Activated T-cell treated with anti-CD3 and anti-CD28 coated beads for 24 hours (primary cell): ENCODE results near the gene PCDHGC5.
A peak's percentile ranks its signal among the peaks of the same experiment; 100 is the strongest.

ENCODE experiments used
- DNase-seq: peaks from one replicate; pipeline ENCODE4 v3.0.0-alpha.2; 2020; ENCODE audit warnings: low read depth

PCDHGC5 gene

GRCh38 chr5:141490771-141491170 is 1.9 kb downstream of the PCDHGC5 start:
- no peak for DNase-seq

DNA sequence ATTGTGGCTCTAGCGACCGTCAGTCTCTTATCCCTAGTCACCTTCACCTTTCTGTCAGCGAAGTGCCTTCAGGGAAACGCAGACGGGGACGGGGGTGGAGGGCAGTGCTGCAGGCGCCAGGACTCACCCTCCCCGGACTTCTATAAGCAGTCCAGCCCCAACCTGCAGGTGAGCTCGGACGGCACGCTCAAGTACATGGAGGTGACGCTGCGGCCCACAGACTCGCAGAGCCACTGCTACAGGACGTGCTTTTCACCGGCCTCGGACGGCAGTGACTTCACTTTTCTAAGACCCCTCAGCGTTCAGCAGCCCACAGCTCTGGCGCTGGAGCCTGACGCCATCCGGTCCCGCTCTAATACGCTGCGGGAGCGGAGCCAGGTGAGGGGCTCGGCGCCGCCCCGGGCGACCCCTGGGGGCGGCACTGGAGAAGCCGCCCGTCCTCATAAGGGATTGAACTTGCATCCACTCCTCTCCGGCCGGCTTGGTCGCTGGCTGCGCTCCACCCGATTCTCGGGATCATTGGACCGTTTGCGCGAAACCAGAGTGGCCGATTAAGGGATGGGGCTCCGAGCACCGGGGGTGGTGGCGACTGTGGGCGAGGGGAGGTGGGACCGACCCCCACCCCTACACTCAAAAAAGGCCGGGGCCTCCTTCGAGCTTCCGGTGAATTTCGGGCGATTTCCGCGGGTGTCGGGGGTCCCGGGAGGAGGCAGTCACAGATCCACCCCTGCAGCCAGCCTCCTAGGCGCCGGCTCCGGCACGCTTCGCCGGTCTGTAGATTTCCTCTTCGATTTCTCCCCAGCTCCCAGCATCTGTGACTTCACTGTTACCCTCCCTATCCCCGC is 2.7 kb downstream of the PCDHGC5 start:
- no peak for DNase-seq

DNA sequence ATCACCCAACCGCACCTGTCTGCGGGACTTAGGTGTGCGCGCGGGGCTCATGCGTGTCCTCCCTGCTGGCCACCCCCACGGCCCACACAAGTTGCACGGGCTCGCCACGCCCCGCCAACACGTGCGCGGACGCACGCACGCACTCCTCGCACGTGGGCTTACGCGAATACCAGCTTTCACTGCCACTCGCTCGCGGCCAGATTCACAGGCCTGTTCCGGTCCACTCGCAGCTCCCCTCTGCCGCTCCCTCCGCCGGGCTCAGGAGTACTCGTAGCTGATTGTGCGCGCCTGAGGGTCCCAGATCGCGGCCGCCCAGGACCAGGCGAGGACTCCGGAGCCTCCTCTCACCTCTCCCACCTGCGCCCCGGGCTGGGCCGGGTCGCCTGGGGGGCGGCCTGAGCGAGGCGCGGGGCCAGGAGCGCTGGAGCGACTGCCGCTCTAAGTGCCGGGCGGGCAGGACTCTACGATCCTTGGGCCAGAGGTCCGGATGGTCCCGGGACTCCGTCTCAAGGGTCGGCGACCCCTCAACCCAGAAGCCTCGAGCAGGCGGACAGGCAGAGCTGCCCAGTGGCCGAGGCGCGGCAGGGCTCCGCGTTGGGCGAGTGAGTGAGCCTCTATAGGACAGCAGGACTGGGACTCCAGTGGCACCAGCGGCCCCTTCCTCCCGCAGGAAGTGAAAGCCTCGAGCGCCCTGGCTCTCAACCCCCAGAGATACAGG is 3.4 kb downstream of the PCDHGC5 start:
- DNase-seq, result no peak

DNA sequence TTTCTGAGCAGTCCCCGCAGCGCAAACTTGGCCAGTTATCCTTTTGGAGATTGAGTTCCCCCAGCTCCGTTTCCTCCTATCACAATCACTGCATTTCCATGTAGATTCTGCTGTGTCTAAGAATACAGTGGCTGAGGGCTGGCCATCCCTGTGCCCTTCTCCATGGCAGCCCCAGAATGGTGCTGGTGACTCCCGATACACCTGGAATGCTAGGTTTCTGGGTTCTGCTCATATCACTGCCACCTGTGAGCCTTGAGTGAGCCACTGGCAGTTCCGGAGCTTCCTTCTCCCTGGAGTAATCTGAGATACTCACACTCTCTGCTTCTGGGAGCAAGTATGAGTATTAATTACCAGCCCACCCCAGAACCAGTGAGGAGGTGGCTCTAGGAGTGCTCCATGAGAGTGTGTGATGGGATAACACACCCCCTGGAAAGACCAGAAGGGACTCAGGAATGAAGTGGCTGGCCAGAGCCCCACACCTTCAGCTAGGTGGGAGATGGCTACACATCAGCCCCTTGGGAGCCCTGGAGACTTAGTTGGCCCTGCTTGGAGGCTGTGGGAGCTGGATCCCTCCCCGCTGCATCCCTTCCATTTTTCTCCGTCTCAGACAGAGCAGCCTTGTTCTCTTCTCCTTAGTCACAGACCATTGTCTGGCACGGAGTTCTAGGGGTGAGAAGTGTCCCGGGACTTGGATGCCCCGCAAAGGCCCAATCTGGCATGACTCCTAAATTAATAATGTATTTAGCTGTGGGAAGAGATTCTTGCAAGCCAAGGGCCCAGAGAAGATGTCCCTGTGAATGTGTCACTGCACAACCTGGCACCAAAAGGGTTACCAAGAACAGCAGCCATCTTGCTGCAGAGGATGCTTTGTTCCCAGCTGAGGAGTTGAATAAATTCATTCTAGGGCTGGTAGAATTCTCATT is 4.9 kb downstream of the PCDHGC5 start:
- no peak for DNase-seq

DNA sequence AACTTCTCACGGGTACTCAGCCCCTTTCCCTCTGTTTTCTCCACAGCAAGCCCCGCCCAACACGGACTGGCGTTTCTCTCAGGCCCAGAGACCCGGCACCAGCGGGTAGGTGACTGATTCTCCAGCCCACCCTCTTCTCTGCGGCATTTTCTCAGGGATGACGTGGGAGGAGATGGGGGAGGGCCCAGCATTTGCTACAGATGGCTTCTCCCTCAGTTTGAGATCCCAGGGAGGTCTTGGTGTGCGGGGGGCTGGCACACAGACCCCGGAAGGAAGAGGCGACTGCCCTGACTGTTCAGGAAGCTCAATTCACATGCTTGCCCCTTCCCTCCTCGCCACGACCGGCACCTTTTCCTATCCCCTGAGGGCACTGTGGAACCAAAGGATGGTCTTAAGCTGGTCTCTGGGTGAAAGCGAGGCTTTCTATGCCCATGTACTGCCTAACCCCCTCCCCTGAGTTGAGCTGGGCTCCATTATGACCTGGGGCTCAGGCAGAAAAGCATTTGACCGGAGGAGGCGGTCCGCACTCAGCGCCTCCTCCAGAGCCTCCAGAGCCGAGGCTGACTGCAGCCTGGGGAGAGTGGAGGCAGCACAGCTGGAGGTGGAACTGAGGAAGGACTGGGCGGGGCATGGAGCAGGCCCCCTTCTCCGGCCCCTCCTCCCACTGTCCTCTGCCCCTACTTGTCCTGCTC is 6.0 kb downstream of the PCDHGC5 start:
- no peak for DNase-seq

DNA sequence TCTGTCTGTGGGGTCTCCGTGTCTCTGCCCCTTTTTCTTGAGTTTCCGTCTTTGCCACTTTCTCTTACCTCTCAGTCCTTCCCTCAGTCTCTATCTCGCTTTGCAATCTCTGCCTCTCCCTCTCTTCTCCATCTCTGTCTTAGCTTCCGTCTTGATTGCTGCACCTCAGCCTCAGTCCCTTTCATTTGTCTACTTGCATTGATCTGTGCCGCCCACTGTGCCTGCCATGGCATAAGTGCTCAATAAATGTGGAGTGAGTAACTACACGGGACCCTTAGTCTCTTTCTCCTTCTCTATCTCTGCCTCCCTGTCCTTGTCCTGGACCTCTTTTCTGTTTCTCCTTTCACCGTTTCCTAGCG is 6.6 kb downstream of the PCDHGC5 start:
- DNase-seq, result no peak

DNA sequence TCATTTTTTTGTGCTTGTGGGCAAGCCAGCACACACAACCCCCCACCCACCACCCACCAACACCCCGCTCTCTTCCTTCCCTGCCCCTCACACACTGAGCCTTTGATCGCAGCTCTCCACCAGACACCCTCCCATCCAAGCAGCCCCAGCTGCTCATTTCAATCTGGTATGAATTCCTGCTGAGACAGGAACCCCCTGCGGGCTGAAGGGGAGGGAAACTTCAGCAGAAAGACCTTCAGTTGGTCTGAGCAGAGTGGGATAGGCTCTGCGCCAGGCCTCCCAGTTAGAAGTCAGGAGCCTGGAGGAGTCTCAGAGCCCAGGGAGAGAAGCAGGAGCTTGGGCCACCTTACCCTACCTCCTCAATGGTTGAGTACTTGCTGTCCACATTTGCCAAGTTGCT is 7.2 kb downstream of the PCDHGC5 start:
- DNase-seq, result no peak

DNA sequence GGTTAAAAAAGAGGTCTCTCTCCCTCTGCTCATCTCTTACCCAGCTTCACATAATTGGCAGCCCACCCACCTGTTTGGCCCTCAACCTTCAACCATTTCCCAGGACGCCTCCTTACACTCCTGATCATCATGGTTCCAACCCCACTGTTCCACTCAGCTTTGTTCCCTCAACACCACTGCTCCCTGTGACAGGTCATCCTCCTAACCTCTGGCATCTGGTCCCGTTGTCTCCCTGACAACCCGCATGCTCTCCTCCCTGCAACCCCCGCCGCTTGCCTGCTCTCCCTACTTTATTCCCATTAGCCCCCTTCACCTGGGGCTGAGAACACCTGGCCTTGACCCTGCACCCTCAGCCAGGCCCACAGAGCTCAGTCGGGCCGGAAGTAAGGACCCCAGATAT is 12.9 kb downstream of the PCDHGC5 start:
- DNase-seq, result no peak

- no peak for DNase-seq
Measured at GRCh38 chr5:141503681-141504080, 14.8 kb downstream of the PCDHGC5 start.

- DNase-seq, result no peak
Measured at GRCh38 chr5:141504216-141504615, 15.3 kb downstream of the PCDHGC5 start.

GRCh38 chr5:141506381-141507155 is 17.7 kb downstream of the PCDHGC5 start:
- DNase-seq, result no peak

DNA sequence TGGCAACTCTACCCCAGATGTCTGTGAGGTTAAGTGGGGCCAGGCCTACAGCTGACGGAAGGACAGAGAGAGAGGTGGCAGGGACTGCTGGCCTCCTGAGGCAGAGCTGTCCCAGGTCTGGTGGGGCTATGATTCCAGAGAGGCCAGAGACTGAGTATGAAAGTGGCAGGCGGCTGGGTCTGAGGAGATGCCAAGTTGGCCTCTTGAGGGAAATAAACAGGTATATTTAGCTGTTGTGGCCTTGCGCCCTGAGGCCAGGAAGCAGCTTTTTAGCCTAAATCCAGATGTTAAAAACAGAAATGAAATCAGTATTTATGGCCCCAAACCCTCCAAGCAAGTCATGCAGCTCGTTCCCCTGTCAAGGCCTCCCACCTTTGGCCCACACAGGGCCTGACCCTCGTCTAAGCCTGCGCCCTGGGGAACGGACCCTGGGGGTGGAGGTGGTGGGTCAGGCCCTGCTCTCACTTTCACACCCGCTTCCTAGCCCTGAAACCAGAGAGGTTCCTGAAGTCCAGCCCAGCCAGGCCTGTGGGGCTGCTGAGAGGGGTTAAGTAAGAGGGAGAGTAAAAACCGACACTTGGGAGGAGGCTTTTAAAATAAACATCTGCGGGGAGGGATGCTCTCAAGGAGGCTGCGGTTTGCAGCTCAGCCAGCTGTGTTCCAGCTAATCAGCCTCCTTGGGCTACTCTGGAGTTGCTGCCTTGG is 18.7 kb downstream of the PCDHGC5 start:
- DNase-seq, result no peak

- DNase-seq, result no peak
Measured at GRCh38 chr5:141508440-141508797, 19.5 kb downstream of the PCDHGC5 start.

- DNase-seq, result no peak
Measured at GRCh38 chr5:141508798-141509611, 20.1 kb downstream of the PCDHGC5 start.

DNA sequence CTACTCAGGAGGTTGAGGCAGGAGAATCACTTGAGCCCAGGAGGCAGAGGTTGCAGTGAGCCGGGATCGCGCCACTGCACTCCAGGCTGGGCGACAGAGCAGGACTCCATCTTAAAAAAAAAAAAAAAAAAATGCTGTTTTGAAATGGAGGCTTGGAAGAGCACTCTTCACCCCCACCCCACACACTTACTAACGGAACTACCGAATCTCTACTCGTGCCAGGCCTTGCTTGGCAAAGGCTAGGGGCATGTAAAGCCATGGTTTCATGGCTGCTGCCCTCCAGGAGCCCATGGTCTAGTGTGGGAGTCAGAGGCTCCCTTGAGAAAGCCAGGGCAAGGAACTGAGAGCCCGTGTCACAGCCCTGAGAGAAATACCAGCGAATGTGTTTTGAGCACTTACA is 21.3 kb downstream of the PCDHGC5 start:
- no peak for DNase-seq

DNA sequence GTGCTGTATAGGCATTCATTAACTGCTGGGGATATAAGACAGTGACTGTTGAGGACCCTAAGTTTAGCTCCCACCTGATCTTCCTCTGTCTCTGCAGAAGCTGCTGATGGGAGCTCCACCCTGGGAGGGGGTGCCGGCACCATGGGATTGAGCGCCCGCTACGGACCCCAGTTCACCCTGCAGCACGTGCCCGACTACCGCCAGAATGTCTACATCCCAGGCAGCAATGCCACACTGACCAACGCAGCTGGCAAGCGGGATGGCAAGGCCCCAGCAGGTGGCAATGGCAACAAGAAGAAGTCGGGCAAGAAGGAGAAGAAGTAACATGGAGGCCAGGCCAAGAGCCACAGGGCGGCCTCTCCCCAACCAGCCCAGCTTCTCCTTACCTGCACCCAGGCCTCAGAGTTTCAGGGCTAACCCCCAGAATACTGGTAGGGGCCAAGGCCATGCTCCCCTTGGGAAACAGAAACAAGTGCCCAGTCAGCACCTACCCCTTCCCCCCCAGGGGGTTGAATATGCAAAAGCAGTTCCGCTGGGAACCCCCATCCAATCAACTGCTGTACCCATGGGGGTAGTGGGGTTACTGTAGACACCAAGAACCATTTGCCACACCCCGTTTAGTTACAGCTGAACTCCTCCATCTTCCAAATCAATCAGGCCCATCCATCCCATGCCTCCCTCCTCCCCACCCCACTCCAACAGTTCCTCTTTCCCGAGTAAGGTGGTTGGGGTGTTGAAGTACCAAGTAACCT is 22.1 kb downstream of the PCDHGC5 start:
- no peak for DNase-seq

DNA sequence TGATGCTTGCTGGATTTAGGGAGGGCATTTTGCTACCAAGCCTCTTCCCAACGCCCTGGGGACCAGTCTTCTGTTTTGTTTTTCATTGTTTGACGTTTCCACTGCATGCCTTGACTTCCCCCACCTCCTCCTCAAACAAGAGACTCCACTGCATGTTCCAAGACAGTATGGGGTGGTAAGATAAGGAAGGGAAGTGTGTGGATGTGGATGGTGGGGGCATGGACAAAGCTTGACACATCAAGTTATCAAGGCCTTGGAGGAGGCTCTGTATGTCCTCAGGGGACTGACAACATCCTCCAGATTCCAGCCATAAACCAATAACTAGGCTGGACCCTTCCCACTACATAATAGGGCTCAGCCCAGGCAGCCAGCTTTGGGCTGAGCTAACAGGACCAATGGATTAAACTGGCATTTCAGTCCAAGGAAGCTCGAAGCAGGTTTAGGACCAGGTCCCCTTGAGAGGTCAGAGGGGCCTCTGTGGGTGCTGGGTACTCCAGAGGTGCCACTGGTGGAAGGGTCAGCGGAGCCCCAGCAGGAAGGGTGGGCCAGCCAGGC is 23.0 kb downstream of the PCDHGC5 start:
- no peak for DNase-seq

DNA sequence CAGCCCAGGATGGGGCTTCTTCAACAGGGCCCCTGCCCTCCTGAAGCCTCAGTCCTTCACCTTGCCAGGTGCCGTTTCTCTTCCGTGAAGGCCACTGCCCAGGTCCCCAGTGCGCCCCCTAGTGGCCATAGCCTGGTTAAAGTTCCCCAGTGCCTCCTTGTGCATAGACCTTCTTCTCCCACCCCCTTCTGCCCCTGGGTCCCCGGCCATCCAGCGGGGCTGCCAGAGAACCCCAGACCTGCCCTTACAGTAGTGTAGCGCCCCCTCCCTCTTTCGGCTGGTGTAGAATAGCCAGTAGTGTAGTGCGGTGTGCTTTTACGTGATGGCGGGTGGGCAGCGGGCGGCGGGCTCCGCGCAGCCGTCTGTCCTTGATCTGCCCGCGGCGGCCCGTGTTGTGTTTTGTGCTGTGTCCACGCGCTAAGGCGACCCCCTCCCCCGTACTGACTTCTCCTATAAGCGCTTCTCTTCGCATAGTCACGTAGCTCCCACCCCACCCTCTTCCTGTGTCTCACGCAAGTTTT is 23.6 kb downstream of the PCDHGC5 start:
- DNase-seq, result peak; percentile 69
